Omental fat pad (tissue), 4 donors: Measurements from ENCODE around the gene D2HGDH. TPM values are rescaled to one million over a fixed set of nuclear protein-coding genes. Genes with fewer than 3 reads are reported as not detected.
"Not testable (repeated sequence)": the region's sequence is repeated elsewhere in the genome, so short reads cannot be mapped to it uniquely, and the experiment has no call there.

ENCODE experiments used
- ATAC-seq: fragments of 150-250 bp; one replicate; pipeline ENCODE4 v1.9.1; 2016; ENCODE audit warnings: mild to moderate bottlenecking, moderate library complexity; ENCODE audit not compliant: low FRiP score
- DNase-seq: peaks from one replicate; pipeline ENCODE4 v3.0.0-alpha.2; 2019; ENCODE audit warnings: low spot score
- CTCF ChIP-seq, 3 donors: fragments of 450-650 bp; IDR thresholded peaks; one replicate each; pipeline ENCODE4 v1.5.1; 2016 to 2017; ENCODE audit warnings: antibody characterized with exemption in 3 of 3, mild to moderate bottlenecking in 3 of 3, moderate library complexity in 2 of 3
- total RNA-seq, 4 donors: library from RNA; depleted of rRNA; stranded (reverse); fragments of >200 nt; gene quantifications; one replicate each; pipeline ENCODE4 v1.1.0, GENCODE V29; 2016

The D2HGDH gene
- total RNA-seq, 4 donors from 2014 or later, result 12.4 to 31.2 (median 16.9) TPM

- TF ChIP-seq CTCF (IDR thresholded peaks at IDR 0.05), result no peak
Observed at GRCh38 chr2:241816431-241817121, 82.1 kb downstream of the D2HGDH start.

GRCh38 chr2:241817126-241817820 is 82.8 kb downstream of the D2HGDH start:
- no peak for DNase-seq
- ATAC-seq, result no peak

More at GRCh38 chr2:241816431-241817121, 82.1 kb downstream of the D2HGDH start:
- DNase-seq (no peak), ATAC-seq (no peak)

GRCh38 chr2:241817821-241818215 is 83.4 kb downstream of the D2HGDH start:
- ATAC-seq, DNase-seq: not testable (repeated sequence)

More at GRCh38 chr2:241817126-241817820, 82.8 kb downstream of the D2HGDH start:
- TF ChIP-seq CTCF (IDR thresholded peaks at IDR 0.05), result no peak

Other genes starting within 250 kb of the D2HGDH start
- 100 to 1,000 TPM; 103 to 175 (median 126) TPM for gene STK25, start 226.0 kb upstream of the D2HGDH start, total RNA-seq
- gene BOK, start 175.9 kb upstream of the D2HGDH start, total RNA-seq, result 100 to 1,000 TPM in 1 of 4 donors, 10 to 100 TPM in 3; 79.6 to 179 (median 88.2) TPM
- 10 to 100 TPM; 29.5 to 55.1 (median 44.8) TPM for gene THAP4, start 97.5 kb upstream of the D2HGDH start, total RNA-seq
- 10 to 100 TPM; 40.4 to 67.1 (median 50.3) TPM for gene ATG4B, start 96.9 kb upstream of the D2HGDH start, total RNA-seq
- 10 to 100 TPM; 10.3 to 31.7 (median 15.3) TPM for gene DTYMK, start 47.8 kb upstream of the D2HGDH start, total RNA-seq
- gene ING5, start 32.6 kb upstream of the D2HGDH start, total RNA-seq, result 10 to 100 TPM; 24.2 to 33.0 (median 26.4) TPM
- 1 to 10 TPM in 2 of 4 donors, under 1 TPM in 1, not detected in 1; 0.50 to 3.1 (median 2.8) TPM for gene GAL3ST2, start 42.2 kb downstream of the D2HGDH start, total RNA-seq
- 1 to 10 TPM in 3 of 4 donors, under 1 TPM in 1; 0.79 to 4.4 (median 2.5) TPM for gene NEU4, start 74.6 kb downstream of the D2HGDH start, total RNA-seq
- 1 to 10 TPM in 1 of 4 donors, under 1 TPM in 3; 0.37 to 4.8 (median 0.68) TPM for gene PDCD1, start 124.3 kb downstream of the D2HGDH start, total RNA-seq
- gene RTP5, start 135.1 kb downstream of the D2HGDH start, total RNA-seq, result under 1 TPM in 1 of 4 donors, not detected in 3; 0.96 TPM